Fibroblast of the aortic adventitia (primary cell): ENCODE data around the gene OGT. TPM values are rescaled to one million over a fixed set of nuclear protein-coding genes. Genes with fewer than 3 reads are reported as not detected.

ENCODE experiments used
- DNase-seq: peaks from one replicate; pipeline ENCODE4 v3.0.0-alpha.2; 2010; ENCODE audit warnings: low read depth
- H3K4me3 ChIP-seq: 2 replicates; pipeline ENCODE4 v1.5.1; 2011; ENCODE audit warnings: low read depth, mild to moderate bottlenecking, control low read depth, low read length, moderate library complexity
- CTCF ChIP-seq: IDR thresholded peaks from 2 replicates; pipeline ENCODE4 v1.5.1; 2011; ENCODE audit warnings: mild to moderate bottlenecking, low read length, control low read depth, inconsistent platforms; ENCODE audit not compliant: insufficient read depth
- total RNA-seq: library from RNA; depleted of rRNA; stranded (reverse); fragments of >200 nt; gene quantifications from 2 replicates; pipeline ENCODE4 v1.2.3, GENCODE V29; 2012; ENCODE audit warnings: low replicate concordance

Gene OGT
- total RNA-seq, 1 donor, result 174 TPM

- H3K4me3 ChIP-seq, result no peak overlapping the region
- no peak for TF ChIP-seq CTCF
- no peak for DNase-seq
Measured at GRCh38 chrX:71616672-71617529, 84.0 kb downstream of the OGT start.

GRCh38 chrX:71617742-71618141 lies 84.8 kb downstream of the OGT start:
- DNase-seq, result no peak
- no peak for TF ChIP-seq CTCF
- H3K4me3 ChIP-seq, result no peak overlapping the region

DNA sequence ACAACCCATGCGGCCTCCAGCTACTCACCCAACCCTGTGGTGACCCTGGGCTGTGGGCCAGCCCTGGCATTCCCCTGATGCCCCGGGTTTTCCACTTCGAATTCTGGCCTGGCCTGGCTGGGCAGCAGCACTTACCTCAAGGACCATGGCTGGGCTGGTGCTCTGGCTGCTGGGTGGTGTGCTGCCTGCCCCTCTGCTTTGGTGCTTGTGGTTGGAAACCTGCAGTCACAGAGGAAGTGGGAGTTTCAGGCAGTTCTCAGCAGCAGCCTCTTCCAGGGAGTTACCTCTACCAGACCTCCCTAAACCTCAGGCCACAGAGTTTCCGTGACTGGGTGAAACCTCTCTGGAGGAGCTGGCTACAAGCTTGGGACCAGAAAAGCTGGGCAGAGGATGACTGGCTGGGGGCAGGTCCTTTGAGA lies 85.4 kb downstream of the OGT start, which contains the start of gene CXCR3:
Gene CXCR3 (minus strand): TSS at position 209 of the 419 bp plus-strand sequence. CDS start 62 bp downstream, at position 147.
- no peak within 1 kb of the TSS for H3K4me3 ChIP-seq
- DNase-seq, result no peak
- TF ChIP-seq CTCF, result no peak

DNA sequence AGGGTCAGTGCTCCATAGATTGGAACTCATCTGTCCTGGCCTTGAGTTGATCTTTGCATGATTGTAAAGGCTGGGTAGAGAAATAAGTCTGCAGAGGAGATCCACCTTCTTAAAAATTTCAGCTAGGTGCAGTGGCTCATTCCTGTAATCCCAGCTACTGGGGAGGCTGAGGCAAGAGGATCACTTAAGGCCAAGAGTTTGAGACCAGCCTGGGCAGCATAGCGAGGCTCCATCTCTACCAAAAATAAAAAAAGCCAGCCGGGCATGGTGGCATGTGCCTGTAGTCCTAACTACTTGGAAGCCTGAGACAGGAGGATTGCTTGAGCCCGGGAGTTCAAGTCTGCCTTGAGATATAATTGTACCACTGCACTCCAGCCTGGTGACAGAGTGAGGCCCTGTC lies 85.9 kb downstream of the OGT start:
- H3K4me3 ChIP-seq, result no peak overlapping the region
- no peak for DNase-seq
- no peak for TF ChIP-seq CTCF

- no peak overlapping the region for H3K4me3 ChIP-seq
- TF ChIP-seq CTCF, result no peak
- no peak for DNase-seq
Measured at GRCh38 chrX:71619193-71619592, 86.3 kb downstream of the OGT start.

DNA sequence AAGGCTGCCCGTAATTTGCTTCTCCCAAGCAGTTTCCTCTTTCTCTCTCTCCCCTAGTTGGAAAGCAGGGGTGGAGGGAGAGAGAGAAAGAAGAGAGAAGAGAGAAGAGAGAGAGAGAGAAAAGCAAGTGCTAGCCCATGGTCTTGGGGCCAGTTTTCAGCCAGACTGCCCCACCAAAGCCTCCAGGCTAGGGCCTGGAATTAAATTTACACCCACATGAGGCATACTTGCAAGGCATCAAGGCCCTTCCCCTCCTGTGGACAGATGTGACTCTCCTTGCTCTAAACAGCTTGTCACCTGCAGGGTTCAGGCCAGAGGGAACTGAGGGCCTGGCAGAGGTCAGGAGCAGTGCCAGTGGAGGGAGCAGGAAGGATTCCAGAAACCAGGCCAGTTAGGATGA lies 87.1 kb downstream of the OGT start:
- no peak for TF ChIP-seq CTCF
- H3K4me3 ChIP-seq, result no peak overlapping the region
- no peak for DNase-seq
